ENCODE data around the gene FBXL4.

FBXL4 gene

DNA sequence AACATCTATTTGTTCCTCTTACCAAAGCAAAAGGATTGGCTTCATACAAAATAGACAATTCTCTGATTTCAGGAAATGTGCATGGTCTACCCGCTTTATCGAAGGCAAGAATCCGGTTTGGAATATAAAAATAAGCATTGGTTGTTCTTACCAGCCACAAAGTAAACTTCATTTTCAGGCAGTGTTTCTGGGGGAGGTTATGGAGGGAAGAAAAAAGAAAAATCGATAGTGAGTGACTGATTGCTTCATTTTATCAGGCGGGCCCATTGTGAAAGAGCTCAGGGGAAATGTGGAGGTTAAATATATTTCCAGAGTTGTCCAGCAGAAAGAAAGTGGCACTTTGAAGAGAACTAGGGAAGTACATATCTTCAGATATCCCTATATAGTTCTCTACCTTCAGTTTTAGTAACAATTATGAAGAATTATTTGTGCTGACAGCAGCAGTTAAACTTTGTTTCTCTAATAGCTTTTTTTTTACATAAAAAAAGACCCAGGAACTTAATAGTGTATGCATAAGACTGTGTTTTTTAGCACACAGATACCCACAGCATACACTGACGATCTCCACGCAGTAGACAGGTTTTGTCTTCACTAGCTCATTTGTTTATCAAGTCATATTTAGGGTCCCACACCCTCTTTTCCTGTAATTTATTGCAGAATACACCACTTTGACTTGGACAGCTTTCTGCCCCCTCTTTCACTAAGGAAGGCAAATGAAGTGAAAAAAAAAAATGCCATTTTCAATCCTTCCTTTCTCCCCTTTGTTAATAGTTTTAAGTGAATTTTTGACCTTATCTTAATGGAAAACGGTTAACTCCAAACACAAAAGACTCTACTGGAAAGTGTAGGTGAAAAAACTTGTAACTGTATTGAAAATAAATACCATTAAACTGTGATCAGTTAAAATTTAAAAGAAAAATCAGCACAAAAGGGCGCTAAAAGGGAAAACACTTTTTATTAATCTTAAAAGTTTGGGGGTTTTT, 110.5 kb downstream of the FBXL4 start:
- no peak for DNase-seq

GRCh38 chr6:98836025-98836961, 111.5 kb downstream of the FBXL4 start:
- no peak for DNase-seq

GRCh38 chr6:98835149-98836024, 112.4 kb downstream of the FBXL4 start:
- no peak for DNase-seq

DNA sequence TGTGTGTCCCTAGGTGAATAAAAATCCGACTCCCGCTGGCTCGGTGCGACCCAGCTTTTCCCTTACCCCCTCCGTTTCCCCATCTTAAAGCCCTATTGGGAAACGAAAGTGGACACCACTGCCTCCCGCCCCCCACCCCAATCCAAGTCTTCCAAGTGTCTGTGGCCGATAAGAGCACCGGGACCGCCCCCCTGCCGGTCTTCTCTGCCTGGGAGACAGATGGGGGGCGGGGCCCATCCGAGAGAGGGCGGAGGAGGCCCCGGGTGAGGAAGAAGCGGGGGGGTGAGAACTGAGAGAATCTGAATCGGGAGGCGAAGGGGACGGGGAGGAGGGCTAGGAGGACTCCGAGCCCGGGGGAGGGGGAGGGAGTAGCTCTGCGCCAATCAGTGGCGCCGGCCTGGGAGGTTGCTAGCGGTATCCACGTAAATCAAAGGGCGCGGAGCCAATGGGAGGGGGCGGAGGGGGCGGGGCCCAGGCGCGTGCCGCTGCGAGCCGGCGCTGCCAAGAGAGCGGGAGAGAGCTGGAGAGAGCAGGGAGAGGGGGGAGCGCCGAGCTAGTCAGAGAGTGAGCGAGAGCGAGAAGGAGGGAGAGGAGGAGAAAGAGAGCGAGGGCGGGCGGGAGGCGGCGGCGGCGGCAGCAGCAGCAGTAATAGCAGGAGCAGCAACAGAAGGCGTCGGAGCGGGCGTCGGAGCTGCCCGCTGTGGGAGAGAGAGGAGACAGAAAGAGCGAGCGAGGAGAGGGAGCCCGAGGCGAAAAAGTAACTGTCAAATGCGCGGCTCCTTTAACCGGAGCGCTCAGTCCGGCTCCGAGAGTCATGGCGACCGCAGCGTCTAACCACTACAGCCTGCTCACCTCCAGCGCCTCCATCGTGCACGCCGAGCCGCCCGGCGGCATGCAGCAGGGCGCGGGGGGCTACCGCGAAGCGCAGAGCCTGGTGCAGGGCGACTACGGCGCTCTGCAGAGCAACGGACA, 113.4 kb downstream of the FBXL4 start, which contains the start of gene POU3F2:
Gene POU3F2 (plus strand): TSS at position 515 of the 972 bp plus-strand sequence. CDS start 300 bp downstream, at position 815.
- DNase-seq, result peak; percentile 42

DNA sequence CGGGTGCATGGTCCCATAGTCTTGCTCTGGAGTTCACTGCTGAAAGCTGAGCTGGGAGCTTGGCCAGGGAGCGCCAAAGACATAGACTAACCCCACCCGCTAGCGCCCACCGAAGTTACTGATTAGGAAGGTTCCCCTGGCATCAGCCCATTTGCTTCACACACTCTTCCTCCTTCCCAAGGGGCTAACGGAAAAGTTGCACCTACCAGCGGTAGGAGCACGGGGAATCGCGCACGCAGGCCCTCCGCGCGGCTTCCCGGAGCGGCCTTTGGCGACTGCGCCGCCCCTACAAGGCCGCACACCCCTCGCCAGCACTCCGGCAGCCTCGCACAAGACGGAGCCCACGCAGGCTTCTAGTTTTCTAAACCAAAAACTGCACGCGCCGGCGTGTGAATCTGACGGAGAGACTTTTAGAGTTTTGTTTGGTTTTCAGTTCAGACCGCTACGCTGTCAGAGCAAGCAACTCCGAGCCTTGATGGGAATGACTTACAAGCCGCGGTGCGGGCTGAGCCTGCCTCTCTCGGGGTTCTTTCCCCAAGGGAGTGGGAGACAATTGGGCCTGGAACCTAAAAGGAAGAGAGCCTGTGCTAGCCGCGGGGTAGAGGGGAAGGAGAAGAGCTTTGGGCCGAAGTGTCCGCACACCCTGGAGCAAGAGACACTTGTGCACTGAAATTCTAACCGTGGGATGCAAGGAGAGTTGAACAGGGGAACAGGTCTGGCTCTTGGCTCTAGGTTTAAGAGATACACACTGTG, 114.3 kb downstream of the FBXL4 start:
- DNase-seq, result no peak

- no peak for DNase-seq
These were observed 114.8 kb downstream of the FBXL4 start for GRCh38 chr6:98833057-98833306.

GRCh38 chr6:98832284-98833056, 115.3 kb downstream of the FBXL4 start:
- no peak for DNase-seq

DNA sequence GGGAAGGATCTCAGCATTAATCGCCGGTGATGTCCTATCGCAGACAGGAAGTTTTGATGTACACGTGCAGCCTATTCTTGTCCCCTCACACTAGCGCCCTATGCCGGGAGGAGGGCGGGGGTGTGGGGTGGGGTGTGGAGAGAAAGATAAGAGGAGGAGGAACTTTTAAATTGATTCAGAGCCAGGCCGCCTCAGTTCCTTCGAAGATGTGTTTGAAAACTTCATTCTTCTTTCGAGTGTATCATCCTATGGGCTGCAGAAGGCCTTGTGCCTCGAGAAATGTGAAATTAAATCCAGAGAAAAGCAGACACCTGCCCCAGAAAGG, 115.8 kb downstream of the FBXL4 start:
- no peak for DNase-seq

GRCh38 chr6:98831057-98831958, 116.4 kb downstream of the FBXL4 start:
- no peak for DNase-seq

DNA sequence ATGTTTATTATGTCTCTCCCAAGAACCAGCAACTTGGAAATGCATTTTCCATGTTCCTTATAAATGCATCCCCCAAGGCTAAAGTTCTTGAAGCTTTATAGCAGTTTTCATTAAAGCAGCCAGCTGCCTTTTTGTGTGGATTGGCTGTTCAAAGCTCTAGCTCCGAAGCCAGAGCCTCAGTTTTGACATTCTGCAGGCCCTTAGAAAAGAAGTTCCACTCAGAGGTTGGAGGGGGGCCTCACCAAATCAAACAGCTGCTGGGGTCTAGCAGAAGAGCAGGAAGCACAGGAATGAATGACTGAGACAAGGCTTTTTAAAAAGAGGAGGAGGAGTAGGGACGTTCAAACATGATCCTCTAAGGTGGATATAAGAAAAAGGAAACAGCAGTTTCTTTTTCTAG, 117.6 kb downstream of the FBXL4 start:
- no peak for DNase-seq

DNA sequence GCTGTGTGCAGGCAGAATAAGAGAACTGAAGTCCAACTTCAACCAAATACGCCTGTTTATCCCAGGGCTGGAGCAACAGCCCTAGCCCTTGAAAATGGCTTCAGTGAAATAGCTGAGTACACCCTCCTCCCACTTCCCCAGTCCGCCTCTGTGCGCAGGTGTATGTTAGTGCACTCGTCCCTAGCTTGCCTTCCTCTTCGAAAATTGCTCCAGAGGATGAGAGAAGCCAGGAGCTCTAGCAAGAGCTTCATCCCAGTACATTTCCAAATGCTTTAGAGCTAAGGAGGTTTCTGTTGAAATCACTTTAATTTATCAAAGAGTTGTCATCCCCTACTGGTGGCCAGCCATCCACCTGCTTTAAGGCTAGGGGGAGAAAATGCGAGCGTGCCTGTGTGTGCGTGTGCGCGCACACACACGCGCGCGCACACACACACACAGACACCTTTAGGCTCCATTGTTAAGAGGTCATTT, 118.8 kb downstream of the FBXL4 start:
- no peak for DNase-seq

- no peak for DNase-seq
These were observed 119.4 kb downstream of the FBXL4 start for GRCh38 chr6:98828211-98828788.

DNA sequence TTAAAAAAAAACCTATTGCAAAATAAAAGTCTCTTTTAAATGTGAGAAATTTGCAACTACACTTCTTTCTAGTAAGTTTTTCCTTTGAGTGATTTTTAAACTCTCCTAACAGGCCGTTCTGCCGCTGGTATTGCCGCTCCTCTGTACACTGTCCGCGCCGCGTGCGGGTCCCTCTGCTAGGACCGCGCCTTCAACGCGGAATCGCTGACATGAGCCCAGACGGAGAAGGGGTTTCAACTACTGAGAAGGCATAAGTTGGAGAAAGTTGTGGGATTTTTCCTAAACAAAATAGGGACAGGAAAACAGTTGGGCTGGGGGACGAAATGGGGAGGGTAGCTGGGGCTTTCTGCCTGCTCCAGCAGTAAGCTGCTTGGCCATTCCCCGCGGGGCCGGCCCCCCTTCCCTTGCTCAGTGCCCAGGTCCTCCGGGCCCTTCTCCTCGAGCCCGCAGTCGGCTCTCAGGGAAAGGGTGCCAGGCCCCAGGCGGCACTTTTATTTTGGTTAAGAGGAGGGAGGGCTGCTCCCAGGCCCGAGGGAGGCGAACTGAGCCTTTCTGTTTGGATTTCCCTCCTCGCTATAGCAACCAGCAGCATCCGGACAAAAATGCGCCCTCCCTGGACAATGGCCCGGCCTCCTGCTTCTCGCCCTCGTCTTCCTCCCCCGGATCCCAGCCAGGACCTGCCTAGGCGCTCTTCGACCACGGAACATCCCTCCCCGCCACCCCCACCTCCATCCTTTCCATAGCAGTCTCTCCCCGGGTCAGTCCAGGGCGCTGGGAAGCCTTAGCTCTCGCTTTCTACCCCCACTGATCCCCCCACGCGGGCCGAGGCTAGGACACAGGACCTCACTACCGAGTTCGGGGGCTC, 120.2 kb downstream of the FBXL4 start:
- no peak for DNase-seq

GRCh38 chr6:98825600-98826230, 122.0 kb downstream of the FBXL4 start:
- DNase-seq, result no peak

GRCh38 chr6:98824902-98825599, 122.7 kb downstream of the FBXL4 start:
- DNase-seq, result no peak
